ENCODE data around the gene SDK2.

Gene SDK2

GRCh38 chr17:73614256-73614655 is 30.0 kb downstream of the SDK2 start:
- Histone ChIP-seq H3K27me3 (ENCODE audit: control insufficient read depth in 2 of 2, insufficient read depth in 2 of 2, low read length in 2 of 2) (no peaks in the 10 kb centered on the region), H3K9me3 (ENCODE audit: control insufficient read depth in 2 of 2, low read length in 2 of 2) (no peaks in the 10 kb centered on the region), H3K36me3 (ENCODE audit: control insufficient read depth in 2 of 2, insufficient read depth in 2 of 2, low read length in 2 of 2) (no peaks in the 10 kb centered on the region), H3K4me1 (ENCODE audit: control insufficient read depth in 2 of 2, insufficient read depth in 2 of 2, low read length in 2 of 2) (no peaks in the 10 kb centered on the region), H3K4me3 (ENCODE audit: low read length in 2 of 2) (no peak overlapping the region), H3K9ac (ENCODE audit: low read depth in 1 of 2, low read length in 2 of 2) (no peak overlapping the region), H3K27ac (ENCODE audit: low read depth in 2 of 2, low read length in 2 of 2) (no peak overlapping the region)

GRCh38 chr17:73613271-73614233 is 30.7 kb downstream of the SDK2 start:
- Histone ChIP-seq H3K9me3 (ENCODE audit: control insufficient read depth in 2 of 2, low read length in 2 of 2) (no peaks in the 10 kb centered on the region), H3K27ac (ENCODE audit: low read depth in 2 of 2, low read length in 2 of 2) (no peak overlapping the region), H3K4me3 (ENCODE audit: low read length in 2 of 2) (no peak overlapping the region), H3K9ac (ENCODE audit: low read depth in 1 of 2, low read length in 2 of 2) (no peak overlapping the region), H3K4me1 (ENCODE audit: control insufficient read depth in 2 of 2, insufficient read depth in 2 of 2, low read length in 2 of 2) (no peaks in the 10 kb centered on the region), H3K27me3 (ENCODE audit: control insufficient read depth in 2 of 2, insufficient read depth in 2 of 2, low read length in 2 of 2) (no peaks in the 10 kb centered on the region), H3K36me3 (ENCODE audit: control insufficient read depth in 2 of 2, insufficient read depth in 2 of 2, low read length in 2 of 2) (no peaks in the 10 kb centered on the region)

- no peaks in the 10 kb centered on the region for H3K36me3 ChIP-seq (ENCODE audit: control insufficient read depth in 2 of 2, insufficient read depth in 2 of 2, low read length in 2 of 2)
- no peak overlapping the region for H3K4me3 ChIP-seq (ENCODE audit: low read length in 2 of 2)
- no peak overlapping the region for H3K9ac ChIP-seq (ENCODE audit: low read depth in 1 of 2, low read length in 2 of 2)
- no peaks in the 10 kb centered on the region for H3K27me3 ChIP-seq (ENCODE audit: control insufficient read depth in 2 of 2, insufficient read depth in 2 of 2, low read length in 2 of 2)
- H3K4me1 ChIP-seq (ENCODE audit: control insufficient read depth in 2 of 2, insufficient read depth in 2 of 2, low read length in 2 of 2), result no peaks in the 10 kb centered on the region
- no peaks in the 10 kb centered on the region for H3K9me3 ChIP-seq (ENCODE audit: control insufficient read depth in 2 of 2, low read length in 2 of 2)
- H3K27ac ChIP-seq (ENCODE audit: low read depth in 2 of 2, low read length in 2 of 2), result no peak overlapping the region
These were observed 32.2 kb downstream of the SDK2 start for GRCh38 chr17:73612031-73612472.

- Histone ChIP-seq H3K27ac (ENCODE audit: low read depth in 2 of 2, low read length in 2 of 2) (no peak overlapping the region), H3K27me3 (ENCODE audit: control insufficient read depth in 2 of 2, insufficient read depth in 2 of 2, low read length in 2 of 2) (no peaks in the 10 kb centered on the region), H3K4me1 (ENCODE audit: control insufficient read depth in 2 of 2, insufficient read depth in 2 of 2, low read length in 2 of 2) (no peaks in the 10 kb centered on the region), H3K36me3 (ENCODE audit: control insufficient read depth in 2 of 2, insufficient read depth in 2 of 2, low read length in 2 of 2) (no peaks in the 10 kb centered on the region), H3K4me3 (ENCODE audit: low read length in 2 of 2) (no peak overlapping the region), H3K9ac (ENCODE audit: low read depth in 1 of 2, low read length in 2 of 2) (no peak overlapping the region), H3K9me3 (ENCODE audit: control insufficient read depth in 2 of 2, low read length in 2 of 2) (no peaks in the 10 kb centered on the region)
These were observed 32.6 kb downstream of the SDK2 start for GRCh38 chr17:73611630-73612029.

- Histone ChIP-seq H3K4me3 (ENCODE audit: low read length in 2 of 2) (no peak overlapping the region), H3K4me1 (ENCODE audit: control insufficient read depth in 2 of 2, insufficient read depth in 2 of 2, low read length in 2 of 2) (no peaks in the 10 kb centered on the region), H3K36me3 (ENCODE audit: control insufficient read depth in 2 of 2, insufficient read depth in 2 of 2, low read length in 2 of 2) (no peaks in the 10 kb centered on the region), H3K27me3 (ENCODE audit: control insufficient read depth in 2 of 2, insufficient read depth in 2 of 2, low read length in 2 of 2) (no peaks in the 10 kb centered on the region), H3K27ac (ENCODE audit: low read depth in 2 of 2, low read length in 2 of 2) (no peak overlapping the region), H3K9ac (ENCODE audit: low read depth in 1 of 2, low read length in 2 of 2) (no peak overlapping the region), H3K9me3 (ENCODE audit: control insufficient read depth in 2 of 2, low read length in 2 of 2) (no peaks in the 10 kb centered on the region)
These were observed 33.8 kb downstream of the SDK2 start for GRCh38 chr17:73610331-73610911.

GRCh38 chr17:73609758-73610157 is 34.5 kb downstream of the SDK2 start:
- H3K27ac ChIP-seq (ENCODE audit: low read depth in 2 of 2, low read length in 2 of 2), result no peak overlapping the region
- H3K9me3 ChIP-seq (ENCODE audit: control insufficient read depth in 2 of 2, low read length in 2 of 2), result no peaks in the 10 kb centered on the region
- no peak overlapping the region for H3K9ac ChIP-seq (ENCODE audit: low read depth in 1 of 2, low read length in 2 of 2)
- H3K36me3 ChIP-seq (ENCODE audit: control insufficient read depth in 2 of 2, insufficient read depth in 2 of 2, low read length in 2 of 2), result no peaks in the 10 kb centered on the region
- no peaks in the 10 kb centered on the region for H3K27me3 ChIP-seq (ENCODE audit: control insufficient read depth in 2 of 2, insufficient read depth in 2 of 2, low read length in 2 of 2)
- H3K4me1 ChIP-seq (ENCODE audit: control insufficient read depth in 2 of 2, insufficient read depth in 2 of 2, low read length in 2 of 2), result no peaks in the 10 kb centered on the region
- H3K4me3 ChIP-seq (ENCODE audit: low read length in 2 of 2), result no peak overlapping the region

GRCh38 chr17:73609060-73609459 is 35.2 kb downstream of the SDK2 start:
- Histone ChIP-seq H3K36me3 (ENCODE audit: control insufficient read depth in 2 of 2, insufficient read depth in 2 of 2, low read length in 2 of 2) (no peaks in the 10 kb centered on the region), H3K27me3 (ENCODE audit: control insufficient read depth in 2 of 2, insufficient read depth in 2 of 2, low read length in 2 of 2) (no peaks in the 10 kb centered on the region), H3K9me3 (ENCODE audit: control insufficient read depth in 2 of 2, low read length in 2 of 2) (no peaks in the 10 kb centered on the region), H3K4me3 (ENCODE audit: low read length in 2 of 2) (no peak overlapping the region), H3K9ac (ENCODE audit: low read depth in 1 of 2, low read length in 2 of 2) (no peak overlapping the region), H3K4me1 (ENCODE audit: control insufficient read depth in 2 of 2, insufficient read depth in 2 of 2, low read length in 2 of 2) (no peaks in the 10 kb centered on the region), H3K27ac (ENCODE audit: low read depth in 2 of 2, low read length in 2 of 2) (no peak overlapping the region)

GRCh38 chr17:73605444-73605843 is 38.8 kb downstream of the SDK2 start:
- H3K4me3 ChIP-seq (ENCODE audit: low read length in 2 of 2), result no peak overlapping the region
- no peak overlapping the region for H3K9ac ChIP-seq (ENCODE audit: low read depth in 1 of 2, low read length in 2 of 2)
- H3K27me3 ChIP-seq (ENCODE audit: control insufficient read depth in 2 of 2, insufficient read depth in 2 of 2, low read length in 2 of 2), result no peaks in the 10 kb centered on the region
- H3K36me3 ChIP-seq (ENCODE audit: control insufficient read depth in 2 of 2, insufficient read depth in 2 of 2, low read length in 2 of 2), result no peaks in the 10 kb centered on the region
- no peaks in the 10 kb centered on the region for H3K9me3 ChIP-seq (ENCODE audit: control insufficient read depth in 2 of 2, low read length in 2 of 2)
- no peak overlapping the region for H3K27ac ChIP-seq (ENCODE audit: low read depth in 2 of 2, low read length in 2 of 2)
- no peaks in the 10 kb centered on the region for H3K4me1 ChIP-seq (ENCODE audit: control insufficient read depth in 2 of 2, insufficient read depth in 2 of 2, low read length in 2 of 2)

GRCh38 chr17:73604476-73604875 is 39.8 kb downstream of the SDK2 start:
- Histone ChIP-seq H3K9ac (ENCODE audit: low read depth in 1 of 2, low read length in 2 of 2) (no peak overlapping the region), H3K4me3 (ENCODE audit: low read length in 2 of 2) (no peak overlapping the region), H3K9me3 (ENCODE audit: control insufficient read depth in 2 of 2, low read length in 2 of 2) (no peaks in the 10 kb centered on the region), H3K27me3 (ENCODE audit: control insufficient read depth in 2 of 2, insufficient read depth in 2 of 2, low read length in 2 of 2) (no peaks in the 10 kb centered on the region), H3K27ac (ENCODE audit: low read depth in 2 of 2, low read length in 2 of 2) (no peak overlapping the region), H3K36me3 (ENCODE audit: control insufficient read depth in 2 of 2, insufficient read depth in 2 of 2, low read length in 2 of 2) (no peaks in the 10 kb centered on the region), H3K4me1 (ENCODE audit: control insufficient read depth in 2 of 2, insufficient read depth in 2 of 2, low read length in 2 of 2) (no peaks in the 10 kb centered on the region)

- no peaks in the 10 kb centered on the region for H3K27me3 ChIP-seq (ENCODE audit: control insufficient read depth in 2 of 2, insufficient read depth in 2 of 2, low read length in 2 of 2)
- no peaks in the 10 kb centered on the region for H3K9me3 ChIP-seq (ENCODE audit: control insufficient read depth in 2 of 2, low read length in 2 of 2)
- no peak overlapping the region for H3K4me3 ChIP-seq (ENCODE audit: low read length in 2 of 2)
- no peaks in the 10 kb centered on the region for H3K4me1 ChIP-seq (ENCODE audit: control insufficient read depth in 2 of 2, insufficient read depth in 2 of 2, low read length in 2 of 2)
- no peak overlapping the region for H3K27ac ChIP-seq (ENCODE audit: low read depth in 2 of 2, low read length in 2 of 2)
- no peaks in the 10 kb centered on the region for H3K36me3 ChIP-seq (ENCODE audit: control insufficient read depth in 2 of 2, insufficient read depth in 2 of 2, low read length in 2 of 2)
- no peak overlapping the region for H3K9ac ChIP-seq (ENCODE audit: low read depth in 1 of 2, low read length in 2 of 2)
These were observed 40.3 kb downstream of the SDK2 start for GRCh38 chr17:73603971-73604370.
